H9 (cell line): ENCODE data around the gene SWSAP1. TPM values are rescaled to one million over a fixed set of nuclear protein-coding genes. Genes with fewer than 3 reads are reported as not detected.

Experiments used
- DNase-seq: peaks from one replicate; pipeline ENCODE4 v3.0.0-alpha.2; 2017
- H2AFZ ChIP-seq: one replicate; pipeline ENCODE4 v1.6.1; 2013; ENCODE audit warnings: mild to moderate bottlenecking, low read length, control low read depth, moderate library complexity
- H2AK5ac ChIP-seq: 2 replicates; pipeline ENCODE4 v1.6.1; 2013; ENCODE audit warnings: low read length, control low read depth, mixed read lengths; ENCODE audit not compliant: insufficient read length
- H2BK120ac ChIP-seq: one replicate; pipeline ENCODE4 v1.6.1; 2013; ENCODE audit warnings: low read depth, mild to moderate bottlenecking, low read length, control low read depth, inconsistent platforms; ENCODE audit not compliant: poor library complexity, severe bottlenecking
- H2BK12ac ChIP-seq: 2 replicates; pipeline ENCODE4 v1.6.1; 2013; ENCODE audit warnings: low read length, control low read depth, mixed read lengths, low read depth; ENCODE audit not compliant: insufficient read length
- H2BK15ac ChIP-seq: 2 replicates; pipeline ENCODE4 v1.6.1; 2013; ENCODE audit warnings: low read depth, low read length, control low read depth
- H2BK20ac ChIP-seq: one replicate; pipeline ENCODE4 v1.6.1; 2013; ENCODE audit warnings: low read depth, mild to moderate bottlenecking, low read length, control low read depth, inconsistent platforms; ENCODE audit not compliant: poor library complexity, severe bottlenecking
- H2BK5ac ChIP-seq: 2 replicates; pipeline ENCODE4 v1.6.1; 2013; ENCODE audit warnings: low read length, control low read depth, mixed read lengths; ENCODE audit not compliant: insufficient read length
- H3K14ac ChIP-seq: 2 replicates; pipeline ENCODE4 v1.6.1; 2013; ENCODE audit warnings: low read length, control low read depth; ENCODE audit not compliant: insufficient read depth
- H3K18ac ChIP-seq: 2 replicates; pipeline ENCODE4 v1.6.1; 2013; ENCODE audit warnings: low read depth, mild to moderate bottlenecking, mixed read lengths, low read length, control low read depth; ENCODE audit not compliant: insufficient read length
- H3K23ac ChIP-seq: 2 replicates; pipeline ENCODE4 v1.6.1; 2013; ENCODE audit warnings: low read length, control low read depth, mixed read lengths, low read depth; ENCODE audit not compliant: insufficient read length
- H3K23me2 ChIP-seq: 2 replicates; pipeline ENCODE4 v1.6.1; 2013; ENCODE audit warnings: low read depth, mild to moderate bottlenecking, mixed read lengths, low read length, control low read depth; ENCODE audit not compliant: insufficient read length, poor library complexity, severe bottlenecking
- H3K27ac ChIP-seq: 2 replicates; pipeline ENCODE4 v1.5.1; 2013; ENCODE audit warnings: low read length, control low read depth, mixed read lengths, low read depth; ENCODE audit not compliant: insufficient read length
- H3K27me3 ChIP-seq: 2 replicates; pipeline ENCODE4 v1.6.1; 2013; ENCODE audit warnings: low read length, control low read depth, inconsistent platforms; ENCODE audit not compliant: insufficient read depth
- H3K4ac ChIP-seq: 2 replicates; pipeline ENCODE4 v1.6.1; 2013; ENCODE audit warnings: low read depth, mild to moderate bottlenecking, control low read depth, inconsistent platforms, low read length, moderate library complexity
- H3K4me1 ChIP-seq: 2 replicates; pipeline ENCODE4 v1.6.1; 2013; ENCODE audit warnings: low read length, control low read depth, inconsistent platforms; ENCODE audit not compliant: insufficient read depth
- H3K4me2 ChIP-seq: 2 replicates; pipeline ENCODE4 v1.6.1; 2013; ENCODE audit warnings: low read length, control low read depth, mixed read lengths; ENCODE audit not compliant: insufficient read length, insufficient read depth
- H3K56ac ChIP-seq: 2 replicates; pipeline ENCODE4 v1.6.1; 2013; ENCODE audit warnings: low read depth, mild to moderate bottlenecking, mixed read lengths, low read length, control low read depth; ENCODE audit not compliant: insufficient read length
- H3K79me1 ChIP-seq: 2 replicates; pipeline ENCODE4 v1.6.1; 2013; ENCODE audit warnings: low read depth, mild to moderate bottlenecking, moderate library complexity, low read length, control low read depth, inconsistent platforms; ENCODE audit not compliant: insufficient read depth, poor library complexity, severe bottlenecking
- H3K79me2 ChIP-seq: 2 replicates; pipeline ENCODE4 v1.6.1; 2013; ENCODE audit warnings: low read length, control low read depth, inconsistent platforms; ENCODE audit not compliant: insufficient read depth
- H3K9ac ChIP-seq: 2 replicates; pipeline ENCODE4 v1.6.1; 2013; ENCODE audit warnings: low read length, control low read depth, mixed read lengths; ENCODE audit not compliant: insufficient read length; ENCODE audit errors: extremely low read depth
- H3K9me3 ChIP-seq: one replicate; pipeline ENCODE4 v1.6.1; 2013; ENCODE audit warnings: low read depth, low read length, inconsistent platforms; ENCODE audit not compliant: control insufficient read depth
- H3T11ph ChIP-seq: one replicate; pipeline ENCODE4 v1.6.1; 2013; ENCODE audit warnings: mild to moderate bottlenecking, low read length, control low read depth, inconsistent platforms
- H4K20me1 ChIP-seq: one replicate; pipeline ENCODE4 v1.6.1; 2013; ENCODE audit not compliant: control insufficient read depth, insufficient read length, insufficient read depth
- H4K5ac ChIP-seq: 2 replicates; pipeline ENCODE4 v1.6.1; 2013; ENCODE audit warnings: low read depth, mild to moderate bottlenecking, mixed read lengths, low read length, control low read depth; ENCODE audit not compliant: insufficient read length
- H4K8ac ChIP-seq: replicated peaks from 2 replicates; pipeline ENCODE4 v1.6.1; 2013; ENCODE audit warnings: low read length, control low read depth, mixed read lengths, low read depth; ENCODE audit not compliant: insufficient read length
- H4K91ac ChIP-seq: 2 replicates; pipeline ENCODE4 v1.6.1; 2013; ENCODE audit warnings: low read depth, mild to moderate bottlenecking, moderate library complexity, mixed read lengths, low read length, control low read depth; ENCODE audit not compliant: insufficient read length
- H3K27ac Mint-ChIP-seq, 3 experiments: 2 replicates in 2 of 3; 3 replicates in 1 of 3; pipeline ENCODE4 v1.8.0; 2020 to 2021; ENCODE audit warnings: mixed read lengths in 3 of 3, mild to moderate bottlenecking in 1 of 3, moderate library complexity in 1 of 3
- H3K27me3 Mint-ChIP-seq: 2 replicates; pipeline ENCODE4 v1.8.0; 2021; ENCODE audit warnings: low read depth, mild to moderate bottlenecking, moderate library complexity, mixed read lengths
- H3K36me3 Mint-ChIP-seq, 3 experiments: 2 replicates in 2 of 3; 3 replicates in 1 of 3; pipeline ENCODE4 v1.8.0; 2020 to 2021; ENCODE audit warnings: low read depth in 3 of 3, mixed read lengths in 3 of 3; ENCODE audit not compliant: insufficient read depth in 1 of 3
- H3K4me1 Mint-ChIP-seq, 2 experiments: 2 replicates each; pipeline ENCODE4 v1.8.0; 2020; ENCODE audit warnings: mixed read lengths in 2 of 2
- H3K4me3 Mint-ChIP-seq, 2 experiments: 2 replicates in 1 of 2; 3 replicates in 1 of 2; pipeline ENCODE4 v1.8.0; 2020 to 2021; ENCODE audit warnings: mild to moderate bottlenecking in 2 of 2, mixed read lengths in 2 of 2, moderate library complexity in 1 of 2
- H3K9me3 Mint-ChIP-seq, 2 experiments: 2 replicates in 1 of 2; 3 replicates in 1 of 2; pipeline ENCODE4 v1.8.0; 2020; ENCODE audit warnings: mild to moderate bottlenecking in 2 of 2, mixed read lengths in 2 of 2, moderate library complexity in 1 of 2
- CTCF ChIP-seq: fragments of 200-600 bp; sonication (generic); conservative IDR thresholded peaks from 3 replicates; pipeline ENCODE4 v1.8.0; 2021; ENCODE audit warnings: antibody characterized with exemption, mild to moderate bottlenecking
- WGBS: extraction: QIAGEN DNeasy Blood & Tissue Kit; methylation state at CpG from one replicate; pipeline ENCODE4 v1.1.7; 2013; ENCODE audit warnings: missing lambda C conversion rate, low lambda C conversion rate, mixed read lengths; ENCODE audit not compliant: insufficient read length; ENCODE audit errors: extremely low coverage; 5-methylcytosine and 5-hydroxymethylcytosine counted together
- total RNA-seq: library from RNA; stranded (reverse); gene quantifications from 2 replicates; pipeline ENCODE4 v1.2.1, GENCODE V29; 2021

SWSAP1 gene
- total RNA-seq, 1 experiment from 2014 or later = 3.8 TPM

GRCh38 chr19:11345122-11345803 is 29.2 kb upstream of the SWSAP1 start:
- Histone ChIP-seq H4K20me1 (no peaks in the 10 kb centered on the region), H2BK20ac (no peak overlapping the region), H3T11ph (no peak overlapping the region), H3K23me2 (peaks cover 8% of the 10 kb centered on the region), H3K27ac (no peak overlapping the region), H3K79me1 (no peaks in the 10 kb centered on the region), H2AFZ (no peak overlapping the region), H3K27me3 (no peaks in the 10 kb centered on the region), H2BK12ac (no peak overlapping the region), H3K79me2 (no peaks in the 10 kb centered on the region), H2BK120ac (no peak overlapping the region), H3K9ac (peak overlapping the region; percentile 55), H4K8ac (no peak overlapping the region), H2BK15ac (no peak overlapping the region), H3K23ac (no peak overlapping the region), H3K9me3 (no peaks in the 10 kb centered on the region), H4K91ac (no peak overlapping the region), H3K56ac (no peak overlapping the region), H3K4me2 (peak overlapping the region; percentile 34), H3K4ac (no peak overlapping the region), H3K14ac (no peak overlapping the region), H3K4me1 (no peaks in the 10 kb centered on the region; the same call in 1 of the 2 replicates), H4K5ac (no peak overlapping the region), H3K18ac (no peak overlapping the region), H2AK5ac (no peak overlapping the region), H2BK5ac (no peak overlapping the region)
- Mint-ChIP-seq H3K9me3 (peaks cover 3 to 7% of the 10 kb centered on the region in 2 experiments; a peak in 3 of 5 replicates), H3K4me1 (peaks cover 16 to 19% of the 10 kb centered on the region in 2 experiments), H3K27ac (peak overlapping the region in 1 of 3 experiments; percentile 96; a peak in 2 of 7 replicates), H3K27me3 (peaks cover 5% of the 10 kb centered on the region), H3K36me3 (peaks cover 0 to 15% (median 13%) of the 10 kb centered on the region in 3 experiments; a peak in 5 of 7 replicates), H3K4me3 (peak overlapping the region; percentile 93 to 94)
- no CpG with 5 or more reads among the region's 15 CpGs for WGBS
- TF ChIP-seq CTCF = no peak
- no peak for DNase-seq
